ENCODE measurements around the gene FGGY.

DNA sequence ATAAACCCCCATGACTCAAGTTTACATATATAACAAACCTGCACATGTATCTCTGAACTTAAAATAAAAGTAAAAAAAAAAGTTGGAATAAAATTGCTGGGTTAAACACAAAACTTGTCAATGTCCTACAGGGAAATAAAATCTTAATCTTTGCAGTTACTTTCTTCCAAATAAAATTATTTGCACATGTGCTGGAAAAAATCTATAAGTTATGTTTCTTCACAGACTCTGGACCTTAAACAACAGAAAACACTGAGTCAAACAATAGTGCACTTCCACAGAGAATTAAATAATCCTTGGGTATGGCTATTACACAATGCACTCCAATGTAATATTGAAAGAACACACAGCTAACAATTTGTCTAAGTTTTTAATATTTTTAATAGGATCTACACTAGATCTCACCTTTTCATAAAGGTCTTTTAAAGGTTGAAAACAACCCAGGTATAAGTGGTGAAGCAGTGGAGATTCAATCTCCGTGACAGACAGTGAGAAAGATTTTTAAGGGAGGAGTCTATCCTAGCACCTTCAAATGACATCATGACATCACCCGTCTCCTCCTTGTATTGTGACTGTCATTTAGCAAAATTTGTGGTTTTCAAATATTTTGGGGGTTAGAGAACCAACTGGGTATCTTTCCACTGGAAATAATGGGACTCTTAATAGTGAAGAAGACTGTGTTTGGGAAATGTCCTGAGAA is 25.2 kb upstream of the FGGY start:
- TF ChIP-seq CTCF (IDR thresholded peaks at IDR 0.05) (no peak), EZH2 (IDR thresholded peaks at IDR 0.05) (no peak), EZH2phosphoT487 (IDR thresholded peaks at IDR 0.05) (no peak)

Data from neural progenitor cell (in vitro differentiated cells).